ENCODE results near the gene CTSV. TPM values are rescaled to one million over a fixed set of nuclear protein-coding genes. Genes with fewer than 3 reads are reported as not detected.
"Not testable (repeated sequence)": the region's sequence is repeated elsewhere in the genome, so short reads cannot be mapped to it uniquely, and the experiment has no call there.

Gene CTSV
- total and polyA plus RNA-seq, 2 donors (not counting 1 experiment from before 2014, with no cell fraction given), result not detected

DNA sequence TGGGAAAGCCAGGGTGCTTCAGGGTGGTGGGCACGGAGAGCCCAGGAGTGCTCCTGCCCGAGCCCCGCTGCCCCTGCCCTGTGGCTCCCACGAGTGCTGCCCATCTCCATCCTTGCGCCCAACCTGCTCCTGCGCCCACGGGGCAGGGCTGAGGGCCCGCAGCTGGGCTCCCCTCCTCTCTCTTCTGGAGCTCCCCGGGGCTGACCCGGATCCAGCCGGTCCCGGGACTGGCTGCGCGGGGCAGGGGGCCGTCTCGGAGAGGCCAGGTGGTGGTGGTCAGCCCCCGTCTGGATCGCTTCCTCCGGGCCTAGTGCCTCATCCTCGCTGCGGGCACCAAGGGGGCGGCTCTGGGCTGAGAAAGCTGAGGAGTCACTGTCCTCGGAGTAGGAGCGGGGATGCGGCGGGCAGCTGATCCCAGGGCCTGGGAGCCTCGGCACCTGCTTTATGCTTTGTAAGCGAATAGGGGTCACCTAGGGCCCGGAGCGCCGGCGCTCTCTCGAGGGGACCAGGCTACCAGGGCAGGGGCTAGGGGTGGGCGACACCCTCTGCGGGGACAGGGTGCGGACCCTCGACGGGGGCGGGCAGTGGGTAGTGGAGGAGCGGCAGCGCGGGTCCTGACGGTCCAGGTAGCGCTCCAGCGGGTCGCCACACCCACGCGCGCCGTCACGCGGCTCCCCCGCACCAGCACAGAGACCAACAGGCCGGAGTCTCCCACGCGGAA, 37.9 kb upstream of the CTSV start:
- H3K79me2 ChIP-seq (ENCODE audit: control insufficient read depth, insufficient read depth, low read length); H3K4me1 Mint-ChIP-seq; H4K20me1 ChIP-seq (ENCODE audit: control insufficient read depth, insufficient read depth, low read length, poor library complexity, severe bottlenecking); H3K9me3 Mint-ChIP-seq (ENCODE audit: insufficient read depth); H3K27ac ChIP-seq (ENCODE audit: low read length in 2 of 2); CTCF ChIA-PET; H3K4me3 ChIP-seq (ENCODE audit: control extremely low read depth in 1 of 5, extremely low read depth in 1 of 5, insufficient read depth in 1 of 5, low read depth in 2 of 5, low read length in 4 of 5); H3K36me3 ChIP-seq (replicated peaks in 1 of 2; ENCODE audit: control extremely low read depth in 1 of 2, control insufficient read depth in 1 of 2, extremely low read depth in 1 of 2, insufficient read depth in 2 of 2, low read length in 1 of 2); intact Hi-C loops (cut with micrococcal nuclease); H3K4me3 Mint-ChIP-seq; H3K27ac Mint-ChIP-seq; DNase-seq; H2AFZ ChIP-seq (ENCODE audit: insufficient read depth, low read depth, low read length, poor library complexity, severe bottlenecking); ATAC-seq (ENCODE audit: low read depth); H3K4me2 ChIP-seq (replicated peaks; ENCODE audit: low read depth, low read length, poor library complexity, severe bottlenecking); H3K9ac ChIP-seq (ENCODE audit: low read length); H3K4me1 ChIP-seq (ENCODE audit: control insufficient read depth in 2 of 2, insufficient read depth in 2 of 2, low read length in 2 of 2); POLR2A ChIA-PET: not testable (repeated sequence)
- H3K27me3 ChIP-seq (replicated peaks in 1 of 4; ENCODE audit: control extremely low read depth in 1 of 4, control insufficient read depth in 3 of 4, insufficient read depth in 4 of 4, low read length in 3 of 4), result peaks cover 0 to 24% (median 4%) of the 10 kb centered on the region in 4 experiments
- peaks cover 0 to 10% (median 0%) of the 10 kb centered on the region in 3 donors for H3K9me3 ChIP-seq (ENCODE audit: control extremely low read depth in 1 of 3, control insufficient read depth in 2 of 3, insufficient read depth in 1 of 3, low read length in 2 of 3)
- 16% methylated on average over 56 of the region's 56 CpGs for WGBS (ENCODE audit: insufficient coverage)
- H3K27me3 Mint-ChIP-seq, result peaks cover 54% of the 10 kb centered on the region

DNA sequence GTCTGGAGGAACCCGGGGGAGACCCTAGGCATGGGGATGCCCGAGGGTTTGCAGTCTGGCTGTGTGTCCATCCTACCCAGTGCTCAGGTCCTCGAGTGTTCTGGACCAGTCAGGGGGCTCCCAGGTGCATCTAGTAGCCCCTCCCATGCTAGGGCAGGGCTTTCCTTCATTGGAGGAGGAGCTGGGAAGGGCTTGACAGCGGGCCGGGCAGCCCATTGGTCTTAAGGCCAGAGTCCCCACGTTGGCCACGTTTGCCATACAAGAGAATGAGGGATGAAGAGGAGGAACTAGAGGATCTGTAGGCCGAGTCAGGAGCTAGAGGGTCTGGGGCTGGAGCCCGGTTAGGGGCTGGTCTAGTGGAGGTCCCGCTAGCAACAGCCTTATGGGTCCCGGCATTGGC, 37.3 kb upstream of the CTSV start:
- 23% methylated on average over 11 of the region's 11 CpGs for WGBS (ENCODE audit: insufficient coverage)

More for the DNA sequence above, 37.3 kb upstream of the CTSV start:
- no peak overlapping the region for H3K27ac Mint-ChIP-seq
- TF ChIP-seq, protein P1, sequence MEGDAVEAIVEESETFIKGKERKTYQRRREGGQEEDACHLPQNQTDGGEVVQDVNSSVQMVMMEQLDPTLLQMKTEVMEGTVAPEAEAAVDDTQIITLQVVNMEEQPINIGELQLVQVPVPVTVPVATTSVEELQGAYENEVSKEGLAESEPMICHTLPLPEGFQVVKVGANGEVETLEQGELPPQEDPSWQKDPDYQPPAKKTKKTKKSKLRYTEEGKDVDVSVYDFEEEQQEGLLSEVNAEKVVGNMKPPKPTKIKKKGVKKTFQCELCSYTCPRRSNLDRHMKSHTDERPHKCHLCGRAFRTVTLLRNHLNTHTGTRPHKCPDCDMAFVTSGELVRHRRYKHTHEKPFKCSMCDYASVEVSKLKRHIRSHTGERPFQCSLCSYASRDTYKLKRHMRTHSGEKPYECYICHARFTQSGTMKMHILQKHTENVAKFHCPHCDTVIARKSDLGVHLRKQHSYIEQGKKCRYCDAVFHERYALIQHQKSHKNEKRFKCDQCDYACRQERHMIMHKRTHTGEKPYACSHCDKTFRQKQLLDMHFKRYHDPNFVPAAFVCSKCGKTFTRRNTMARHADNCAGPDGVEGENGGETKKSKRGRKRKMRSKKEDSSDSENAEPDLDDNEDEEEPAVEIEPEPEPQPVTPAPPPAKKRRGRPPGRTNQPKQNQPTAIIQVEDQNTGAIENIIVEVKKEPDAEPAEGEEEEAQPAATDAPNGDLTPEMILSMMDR (IDR thresholded peaks at IDR 0.05), result no peak
- TF ChIP-seq EZH2 (IDR thresholded peaks at IDR 0.05; ENCODE audit: borderline replicate concordance, insufficient read depth, low read depth, low read length, poor library complexity, severe bottlenecking), result no peak
- intact Hi-C loops (cut with micrococcal nuclease), result no loop called here
- H3K27me3 ChIP-seq (replicated peaks in 1 of 4; ENCODE audit: control extremely low read depth in 1 of 4, control insufficient read depth in 3 of 4, insufficient read depth in 4 of 4, low read length in 3 of 4), result peaks cover 0 to 24% (median 4%) of the 10 kb centered on the region in 4 experiments
- H3K27me3 Mint-ChIP-seq, result peaks cover 57% of the 10 kb centered on the region
- peaks cover 0 to 10% (median 0%) of the 10 kb centered on the region in 3 donors for H3K9me3 ChIP-seq (ENCODE audit: control extremely low read depth in 1 of 3, control insufficient read depth in 2 of 3, insufficient read depth in 1 of 3, low read length in 2 of 3)
- no peaks in the 10 kb centered on the region for H3K9me3 Mint-ChIP-seq (ENCODE audit: insufficient read depth)
- H3K36me3 ChIP-seq (replicated peaks in 1 of 2; ENCODE audit: control extremely low read depth in 1 of 2, control insufficient read depth in 1 of 2, extremely low read depth in 1 of 2, insufficient read depth in 2 of 2, low read length in 1 of 2), result no peaks in the 10 kb centered on the region
- H2AFZ ChIP-seq (ENCODE audit: insufficient read depth, low read depth, low read length, poor library complexity, severe bottlenecking), result no peak overlapping the region
- DNase-seq (no peak), ATAC-seq (ENCODE audit: low read depth) (no peak)
- H3K4me1 Mint-ChIP-seq, result no peaks in the 10 kb centered on the region
- ChIA-PET POLR2A (no interaction called here), CTCF (no interaction called here)
- no peak overlapping the region for H3K4me3 ChIP-seq (ENCODE audit: control extremely low read depth in 1 of 5, extremely low read depth in 1 of 5, insufficient read depth in 1 of 5, low read depth in 2 of 5, low read length in 4 of 5)
- no peaks in the 10 kb centered on the region for H4K20me1 ChIP-seq (ENCODE audit: control insufficient read depth, insufficient read depth, low read length, poor library complexity, severe bottlenecking)
- no peak overlapping the region for H3K27ac ChIP-seq (ENCODE audit: low read length in 2 of 2)
- H3K4me1 ChIP-seq (ENCODE audit: control insufficient read depth in 2 of 2, insufficient read depth in 2 of 2, low read length in 2 of 2), result no peaks in the 10 kb centered on the region
- no peak overlapping the region for H3K4me3 Mint-ChIP-seq
- H3K4me2 ChIP-seq (replicated peaks; ENCODE audit: low read depth, low read length, poor library complexity, severe bottlenecking), result no peak overlapping the region
- H3K9ac ChIP-seq (ENCODE audit: low read length), result no peak overlapping the region
- H3K79me2 ChIP-seq (ENCODE audit: control insufficient read depth, insufficient read depth, low read length), result no peaks in the 10 kb centered on the region
